Fibroblast of lung (primary cell): Measurements from ENCODE around the gene PAX3.

Experiments used
- CTCF ChIP-seq, 2 donors: IDR thresholded peaks in 1 of 2; conservative IDR thresholded peaks in 1 of 2; 1 replicate in 1 of 2; 2 replicates in 1 of 2; pipeline ENCODE4 v1.5.1; 2011 to 2012; ENCODE audit warnings: low read length in 2 of 2, control low read depth in 1 of 2, inconsistent platforms in 1 of 2, low read depth in 1 of 2, mild to moderate bottlenecking in 1 of 2
- EZH2 ChIP-seq: IDR thresholded peaks from 2 replicates; pipeline ENCODE4 v1.5.1; 2012; ENCODE audit warnings: low read length, control low read depth, mild to moderate bottlenecking; ENCODE audit errors: missing control alignments

- TF ChIP-seq EZH2 (no peak), CTCF (conservative IDR thresholded peaks at IDR 0.05 in 1 of 2, IDR thresholded peaks at IDR 0.05 in 1 of 2; ENCODE audit: low read depth in 1 of 2, low read length in 2 of 2) (no peak)
These were observed 8.4 kb downstream of the PAX3 start for GRCh38 chr2:222290401-222290735.
